HCT116 (cell line): ENCODE data around the gene EPB41L4A. TPM values are rescaled to one million over a fixed set of nuclear protein-coding genes. Genes with fewer than 3 reads are reported as not detected.

Experiments used
- ATAC-seq: fragments of 200-7000 bp; cut with Tn5 transposase; 2 replicates; pipeline ENCODE4 v1.9.1; 2020; ENCODE audit warnings: mild to moderate bottlenecking, moderate library complexity
- BruUV-seq: library from RNA; stranded (reverse); fragments of 400-500 nt; replicated peaks from 2 replicates; lab custom pipeline; 2021; lab: Mats Ljungman, UMichigan
- CTCF ChIA-PET: fragments of 300-600 bp; sonication (Branson Sonifier 250); formaldehyde crosslinking; loops from one replicate; lab custom pipeline; 2021; ENCODE audit warnings: antibody characterized with exemption; lab: Charles Lee
- POLR2A ChIA-PET: fragments of 300-600, 350-600 bp; sonication (Branson Sonifier 250); formaldehyde crosslinking; loops from one replicate; lab custom pipeline; 2021; ENCODE audit warnings: antibody characterized with exemption; lab: Charles Lee
- RAD21 ChIA-PET, 2 experiments: fragments of 300-600 bp; sonication (Branson Sonifier 250); formaldehyde crosslinking; loops; one replicate each; lab custom pipeline; 2023; ENCODE audit warnings: low total read pairs in 2 of 2; ENCODE audit not compliant: uncharacterized antibody in 2 of 2, unreplicated experiment in 2 of 2, low non-redundant PET in 1 of 2; lab: Charles Lee
- DNase-seq: peaks from one replicate; pipeline ENCODE4 v3.0.0-alpha.2; 2010; ENCODE audit warnings: low read depth, low spot score
- H2AFZ ChIP-seq: fragments of 200-600 bp; shearing (Covaris generic), sonication (generic); 2 replicates; pipeline ENCODE4 v1.6.1; 2017; ENCODE audit warnings: low read depth, mixed run types, mixed read lengths, antibody characterized with exemption, low read length; ENCODE audit not compliant: poor library complexity, severe bottlenecking
- H3K27ac ChIP-seq: 2 replicates; pipeline ENCODE4 v1.5.1; 2012; ENCODE audit warnings: low read depth, low read length
- H3K27me3 ChIP-seq: fragments of 200-600 bp; sonication (generic); 2 replicates; pipeline ENCODE4 v1.6.1; 2016; ENCODE audit warnings: mixed run types, low read length, mixed read lengths; ENCODE audit not compliant: insufficient read depth
- H3K36me3 ChIP-seq, 2 experiments: fragments of 200-500 bp in 1 of 2; fragments of 200-600 bp in 1 of 2; sonication (Bioruptor generic) in 1 of 2; sonication (generic) in 1 of 2; 2 replicates each; pipeline versions ENCODE4 v1.5.1 to v1.6.1; 2014 to 2016; ENCODE audit warnings: low read length in 2 of 2, inconsistent platforms in 1 of 2, mixed read lengths in 1 of 2, mixed run types in 1 of 2; ENCODE audit not compliant: insufficient read depth in 2 of 2, control insufficient read depth in 1 of 2
- H3K4me1 ChIP-seq, 2 experiments: fragments of 200-600 bp in 1 of 2; sonication (generic) in 1 of 2; 2 replicates each; pipeline versions ENCODE4 v1.5.1 to v1.6.1; 2012 to 2017; ENCODE audit warnings: low read length in 2 of 2, inconsistent platforms in 1 of 2, mild to moderate bottlenecking in 1 of 2, mixed read lengths in 1 of 2, mixed run types in 1 of 2, moderate library complexity in 1 of 2; ENCODE audit not compliant: insufficient read depth in 2 of 2, control insufficient read depth in 1 of 2
- H3K4me2 ChIP-seq: fragments of 200-600 bp; sonication (generic); 2 replicates; pipeline ENCODE4 v1.6.1; 2017; ENCODE audit warnings: mixed run types, low read length, mixed read lengths
- H3K4me3 ChIP-seq, 2 experiments: fragments of 200-600 bp in 1 of 2; sonication (generic) in 1 of 2; replicated peaks in 1 of 2; 2 replicates each; pipeline ENCODE4 v1.5.1; 2011 to 2016; ENCODE audit warnings: low read length in 2 of 2, control low read depth in 1 of 2, low read depth in 1 of 2, mild to moderate bottlenecking in 1 of 2, mixed read lengths in 1 of 2, mixed run types in 1 of 2
- H3K79me2 ChIP-seq: fragments of 200-600 bp; sonication (generic); 2 replicates; pipeline ENCODE4 v1.6.1; 2017; ENCODE audit warnings: mild to moderate bottlenecking, mixed run types, low read length, moderate library complexity, mixed read lengths; ENCODE audit not compliant: insufficient read depth
- H3K9ac ChIP-seq: fragments of 200-600 bp; sonication (generic); 2 replicates; pipeline ENCODE4 v1.6.1; 2016; ENCODE audit warnings: low read length, mixed read lengths
- H3K9me2 ChIP-seq: fragments of 200-600 bp; sonication (generic), shearing (Covaris generic); 2 replicates; pipeline ENCODE4 v1.6.1; 2017; ENCODE audit warnings: mixed run types, mild to moderate bottlenecking, moderate library complexity; ENCODE audit not compliant: insufficient read depth
- H3K9me3 ChIP-seq, 2 experiments: fragments of 200-500 bp in 1 of 2; fragments of 200-600 bp in 1 of 2; sonication (Bioruptor generic) in 1 of 2; sonication (generic) in 1 of 2; 2 replicates each; pipeline ENCODE4 v1.6.1; 2014 to 2017; ENCODE audit warnings: low read length in 2 of 2, mixed read lengths in 2 of 2, inconsistent platforms in 1 of 2, low read depth in 1 of 2, mild to moderate bottlenecking in 1 of 2, mixed run types in 1 of 2, moderate library complexity in 1 of 2; ENCODE audit not compliant: control insufficient read depth in 1 of 2, insufficient read depth in 1 of 2
- H4K20me1 ChIP-seq: fragments of 200-600 bp; sonication (generic), shearing (Covaris generic); 2 replicates; pipeline ENCODE4 v1.6.1; 2017; ENCODE audit warnings: mixed run types, mild to moderate bottlenecking, moderate library complexity; ENCODE audit not compliant: insufficient read depth
- CBX3 ChIP-seq: IDR thresholded peaks from 2 replicates; pipeline ENCODE4 v1.6.1; 2012; ENCODE audit warnings: low read depth
- CEBPB ChIP-seq: IDR thresholded peaks from 2 replicates; pipeline ENCODE4 v1.6.1; 2012; ENCODE audit warnings: low read depth
- EGR1 ChIP-seq: IDR thresholded peaks from 2 replicates; pipeline ENCODE4 v1.6.1; 2012; ENCODE audit warnings: low read depth
- EZH2 ChIP-seq: fragments of 200-600 bp; sonication (generic); IDR thresholded peaks from 2 replicates; pipeline ENCODE4 v1.6.1; 2017; ENCODE audit warnings: antibody characterized with exemption, mixed run types
- EZH2phosphoT487 ChIP-seq: fragments of 200-600 bp; IDR thresholded peaks from 2 replicates; pipeline ENCODE4 v1.6.1; 2018; ENCODE audit warnings: antibody characterized with exemption, borderline replicate concordance
- FOSL1 ChIP-seq: IDR thresholded peaks from 2 replicates; pipeline ENCODE4 v1.6.1; 2012; ENCODE audit warnings: low read depth
- JUND ChIP-seq: IDR thresholded peaks from 2 replicates; pipeline ENCODE4 v1.6.1; 2012
- POLR2A ChIP-seq: IDR thresholded peaks from 2 replicates; pipeline ENCODE4 v1.7.0; 2011; ENCODE audit warnings: borderline replicate concordance; ENCODE audit not compliant: insufficient read depth, insufficient read length; ENCODE audit errors: extremely low read depth
- POLR2AphosphoS5 ChIP-seq: IDR thresholded peaks from 2 replicates; pipeline ENCODE4 v1.6.1; 2011; ENCODE audit warnings: mild to moderate bottlenecking, low read depth, low read length, moderate library complexity
- RAD21 ChIP-seq: IDR thresholded peaks from 2 replicates; pipeline ENCODE4 v1.6.1; 2012; ENCODE audit warnings: low read depth, mild to moderate bottlenecking
- SIN3A ChIP-seq: IDR thresholded peaks from 2 replicates; pipeline ENCODE4 v1.6.1; 2012; ENCODE audit warnings: low read depth
- TCF7L2 ChIP-seq: IDR thresholded peaks from 2 replicates; pipeline ENCODE4 v1.7.0; 2011; ENCODE audit warnings: borderline replicate concordance, inconsistent platforms; ENCODE audit not compliant: insufficient read depth, insufficient read length; ENCODE audit errors: extremely low read depth
- ZFX ChIP-seq: fragments of 450-650 bp; IDR thresholded peaks from 2 replicates; pipeline ENCODE4 v1.6.1; 2017
- ZNF274 ChIP-seq: fragments of 200-500 bp; sonication (Bioruptor generic); IDR thresholded peaks from 2 replicates; pipeline ENCODE4 v1.6.1; 2014; ENCODE audit warnings: mild to moderate bottlenecking, low read depth, low read length, inconsistent platforms
- intact Hi-C: fragments of 100-400 bp; cut with micrococcal nuclease; formaldehyde crosslinking; loops from 2 replicates; pipeline ENCODE4 v1.10.0; 2022
- total RNA-seq: library from RNA; stranded (reverse); gene quantifications from one replicate; pipeline ENCODE4 v1.2.1, GENCODE V29; 2021; ENCODE audit not compliant: unreplicated experiment
- TF ChIP-seq, protein P1 (sequence below): IDR thresholded peaks from 2 replicates; pipeline ENCODE4 v1.6.1; 2012
- TF ChIP-seq, protein P2 (sequence below): IDR thresholded peaks from 2 replicates; pipeline ENCODE4 v1.6.1; 2012; ENCODE audit warnings: low read depth

Gene EPB41L4A
- total RNA-seq, 1 experiment from 2014 or later: 2.8 TPM

GRCh38 chr5:112385566-112385965 lies 33.5 kb downstream of the EPB41L4A start:
- Histone ChIP-seq H3K9me3 (no peaks in the 10 kb centered on the region), H3K9ac (no peak overlapping the region), H3K79me2 (no peaks in the 10 kb centered on the region), H3K36me3 (no peaks in the 10 kb centered on the region), H3K27me3 (0 out of 2 replicates have a peak, but pooled peaks cover 7% of the 10 kb centered on the region), H3K4me1 (no peaks in the 10 kb centered on the region), H3K4me3 (no peak overlapping the region), H2AFZ (no peak overlapping the region), H3K4me2 (no peak overlapping the region), H4K20me1 (no peaks in the 10 kb centered on the region), H3K27ac (no peak overlapping the region), H3K9me2 (no peaks in the 10 kb centered on the region)
- ATAC-seq: no peak
- CTCF ChIA-PET: no interaction called here
- POLR2A ChIA-PET: no interaction called here
- DNase-seq: no peak
- TF ChIP-seq RAD21 (no peak), TCF7L2 (no peak), ZNF274 (no peak), EGR1 (no peak), JUND (no peak), EZH2phosphoT487 (no peak), ZFX (no peak), EZH2 (no peak), SIN3A (no peak), POLR2AphosphoS5 (no peak)
- TF ChIP-seq, protein P1, sequence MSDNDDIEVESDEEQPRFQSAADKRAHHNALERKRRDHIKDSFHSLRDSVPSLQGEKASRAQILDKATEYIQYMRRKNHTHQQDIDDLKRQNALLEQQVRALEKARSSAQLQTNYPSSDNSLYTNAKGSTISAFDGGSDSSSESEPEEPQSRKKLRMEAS: no peak
- no TSS peak for BruUV-seq
- RAD21 ChIA-PET: no interaction called here
- intact Hi-C loops: no loop called here

DNA sequence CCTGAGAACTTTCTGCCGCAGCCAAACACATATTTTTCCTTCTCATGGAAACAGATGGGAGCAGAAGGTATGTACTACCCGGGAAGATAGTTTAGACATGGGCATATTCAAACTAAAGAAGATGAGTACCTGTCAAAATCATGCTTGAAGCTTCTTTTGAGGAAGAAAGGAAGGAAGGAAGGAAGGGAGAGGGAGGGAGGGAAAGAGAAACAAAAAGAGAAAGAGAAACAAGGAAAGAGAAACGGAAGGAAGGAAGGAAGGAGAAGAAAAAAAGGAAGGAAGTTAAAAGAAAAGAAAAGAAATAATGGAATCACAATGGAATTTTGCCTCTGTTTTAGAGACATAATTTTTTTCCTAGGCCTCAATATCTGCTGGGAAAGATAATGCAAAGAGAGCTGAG lies 34.6 kb downstream of the EPB41L4A start:
- H3K9me2 ChIP-seq: no peaks in the 10 kb centered on the region
- H3K9me3 ChIP-seq: no peaks in the 10 kb centered on the region
- no peaks in the 10 kb centered on the region for H4K20me1 ChIP-seq
- RAD21 ChIA-PET: no interaction called here
- H3K4me1 ChIP-seq: no peaks in the 10 kb centered on the region
- ATAC-seq: no peak
- H3K27ac ChIP-seq: no peak overlapping the region
- POLR2A ChIA-PET: no interaction called here
- no peak overlapping the region for H3K4me2 ChIP-seq
- no peaks in the 10 kb centered on the region for H3K79me2 ChIP-seq
- H3K9ac ChIP-seq: no peak overlapping the region
- H3K4me3 ChIP-seq: no peak overlapping the region
- BruUV-seq: no TSS peak
- CTCF ChIA-PET: no interaction called here
- DNase-seq: no peak
- TF ChIP-seq FOSL1: no peak
- no peak for TF ChIP-seq CEBPB
- TF ChIP-seq, protein P2, sequence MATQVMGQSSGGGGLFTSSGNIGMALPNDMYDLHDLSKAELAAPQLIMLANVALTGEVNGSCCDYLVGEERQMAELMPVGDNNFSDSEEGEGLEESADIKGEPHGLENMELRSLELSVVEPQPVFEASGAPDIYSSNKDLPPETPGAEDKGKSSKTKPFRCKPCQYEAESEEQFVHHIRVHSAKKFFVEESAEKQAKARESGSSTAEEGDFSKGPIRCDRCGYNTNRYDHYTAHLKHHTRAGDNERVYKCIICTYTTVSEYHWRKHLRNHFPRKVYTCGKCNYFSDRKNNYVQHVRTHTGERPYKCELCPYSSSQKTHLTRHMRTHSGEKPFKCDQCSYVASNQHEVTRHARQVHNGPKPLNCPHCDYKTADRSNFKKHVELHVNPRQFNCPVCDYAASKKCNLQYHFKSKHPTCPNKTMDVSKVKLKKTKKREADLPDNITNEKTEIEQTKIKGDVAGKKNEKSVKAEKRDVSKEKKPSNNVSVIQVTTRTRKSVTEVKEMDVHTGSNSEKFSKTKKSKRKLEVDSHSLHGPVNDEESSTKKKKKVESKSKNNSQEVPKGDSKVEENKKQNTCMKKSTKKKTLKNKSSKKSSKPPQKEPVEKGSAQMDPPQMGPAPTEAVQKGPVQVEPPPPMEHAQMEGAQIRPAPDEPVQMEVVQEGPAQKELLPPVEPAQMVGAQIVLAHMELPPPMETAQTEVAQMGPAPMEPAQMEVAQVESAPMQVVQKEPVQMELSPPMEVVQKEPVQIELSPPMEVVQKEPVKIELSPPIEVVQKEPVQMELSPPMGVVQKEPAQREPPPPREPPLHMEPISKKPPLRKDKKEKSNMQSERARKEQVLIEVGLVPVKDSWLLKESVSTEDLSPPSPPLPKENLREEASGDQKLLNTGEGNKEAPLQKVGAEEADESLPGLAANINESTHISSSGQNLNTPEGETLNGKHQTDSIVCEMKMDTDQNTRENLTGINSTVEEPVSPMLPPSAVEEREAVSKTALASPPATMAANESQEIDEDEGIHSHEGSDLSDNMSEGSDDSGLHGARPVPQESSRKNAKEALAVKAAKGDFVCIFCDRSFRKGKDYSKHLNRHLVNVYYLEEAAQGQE: no peak
- no peak for TF ChIP-seq CBX3
- TF ChIP-seq POLR2A: no peak
- TF ChIP-seq, all 23 proteins: peak for 0
- no peak overlapping the region for H2AFZ ChIP-seq
- H3K27me3 ChIP-seq: 0 out of 2 replicates have a peak, but pooled peaks cover 7% of the 10 kb centered on the region
- H3K36me3 ChIP-seq: no peaks in the 10 kb centered on the region
- intact Hi-C loops: no loop called here
